DND-41 (cell line): ENCODE data around the gene TMEM9.

Experiments
- EZH2 ChIP-seq: IDR thresholded peaks from 3 replicates; pipeline ENCODE4 v1.6.1; 2012; ENCODE audit warnings: borderline replicate concordance, low read depth, mild to moderate bottlenecking, moderate library complexity, low read length, inconsistent platforms; ENCODE audit not compliant: severe bottlenecking
- TF ChIP-seq, protein P1 (sequence below): IDR thresholded peaks from 2 replicates; pipeline ENCODE4 v1.5.1; 2012; ENCODE audit warnings: borderline replicate concordance, low read length, moderate library complexity, mild to moderate bottlenecking; ENCODE audit not compliant: poor library complexity, severe bottlenecking; ENCODE audit errors: extremely low read depth

DNA sequence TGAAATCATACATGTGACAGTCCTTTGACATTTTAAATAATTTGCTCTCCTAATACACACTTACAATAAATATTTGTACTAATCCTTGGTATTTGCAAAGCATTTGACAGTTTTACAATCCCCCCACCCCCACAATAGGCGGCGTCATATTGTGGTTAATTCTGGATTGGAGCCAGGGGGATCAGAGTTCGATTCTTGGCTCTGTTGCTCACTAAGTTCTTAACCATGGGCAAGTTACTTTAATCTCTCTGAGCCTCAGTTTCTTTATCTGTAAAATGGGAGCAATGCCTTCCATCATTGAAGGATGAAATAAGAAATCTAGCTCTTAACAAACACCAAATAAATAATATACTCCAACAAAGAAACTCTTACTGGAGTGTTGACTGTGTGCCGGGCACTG lies 65.9 kb downstream of the TMEM9 start:
- TF ChIP-seq, protein P1, sequence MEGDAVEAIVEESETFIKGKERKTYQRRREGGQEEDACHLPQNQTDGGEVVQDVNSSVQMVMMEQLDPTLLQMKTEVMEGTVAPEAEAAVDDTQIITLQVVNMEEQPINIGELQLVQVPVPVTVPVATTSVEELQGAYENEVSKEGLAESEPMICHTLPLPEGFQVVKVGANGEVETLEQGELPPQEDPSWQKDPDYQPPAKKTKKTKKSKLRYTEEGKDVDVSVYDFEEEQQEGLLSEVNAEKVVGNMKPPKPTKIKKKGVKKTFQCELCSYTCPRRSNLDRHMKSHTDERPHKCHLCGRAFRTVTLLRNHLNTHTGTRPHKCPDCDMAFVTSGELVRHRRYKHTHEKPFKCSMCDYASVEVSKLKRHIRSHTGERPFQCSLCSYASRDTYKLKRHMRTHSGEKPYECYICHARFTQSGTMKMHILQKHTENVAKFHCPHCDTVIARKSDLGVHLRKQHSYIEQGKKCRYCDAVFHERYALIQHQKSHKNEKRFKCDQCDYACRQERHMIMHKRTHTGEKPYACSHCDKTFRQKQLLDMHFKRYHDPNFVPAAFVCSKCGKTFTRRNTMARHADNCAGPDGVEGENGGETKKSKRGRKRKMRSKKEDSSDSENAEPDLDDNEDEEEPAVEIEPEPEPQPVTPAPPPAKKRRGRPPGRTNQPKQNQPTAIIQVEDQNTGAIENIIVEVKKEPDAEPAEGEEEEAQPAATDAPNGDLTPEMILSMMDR: no peak
- TF ChIP-seq EZH2: no peak
